SU-DHL-6 (cell line): ENCODE data around the gene OTC.

Experiments
- CTCF ChIP-seq: fragments of 200-600 bp; sonication (generic); IDR thresholded peaks from one replicate; pipeline ENCODE4 v1.5.1; 2017; ENCODE audit warnings: antibody characterized with exemption, mild to moderate bottlenecking, low read length, moderate library complexity; ENCODE audit not compliant: insufficient read depth, poor library complexity, severe bottlenecking
- EZH2phosphoT487 ChIP-seq: fragments of 200-600 bp; sonication (generic), shearing (Covaris generic); conservative IDR thresholded peaks from 2 replicates; pipeline ENCODE4 v1.6.1; 2018; ENCODE audit warnings: mild to moderate bottlenecking, antibody characterized with exemption, low read length, moderate library complexity, mixed read lengths

GRCh38 chrX:38356401-38356800, 4.0 kb downstream of the OTC start:
- TF ChIP-seq CTCF (no peak), EZH2phosphoT487 (no peak)
